Stomach (tissue), 4 donors: ENCODE results near the gene SPOCD1.

Experiments used
- EP300 ChIP-seq: sonication (generic); formaldehyde crosslinking; IDR thresholded peaks from one replicate; pipeline ENCODE4 v1.6.1; 2017; ENCODE audit warnings: antibody characterized with exemption
- POLR2A ChIP-seq, 4 donors: fragments of 450-650 bp; IDR thresholded peaks; one replicate each; pipeline ENCODE4 v1.6.1; 2016; ENCODE audit warnings: antibody characterized with exemption in 4 of 4, control low read depth in 2 of 4, mild to moderate bottlenecking in 1 of 4, moderate library complexity in 1 of 4
- POLR2AphosphoS5 ChIP-seq, 3 donors: sonication (generic); formaldehyde crosslinking; IDR thresholded peaks; one replicate each; pipeline ENCODE4 v1.6.1; 2016; ENCODE audit warnings: antibody characterized with exemption in 3 of 3
- TF ChIP-seq, protein P1 (sequence below), 7 experiments: fragments of 450-650 bp in 4 of 7; fragments of 200-600 bp in 3 of 7; sonication (generic) in 3 of 7; IDR thresholded peaks; one replicate each; pipeline ENCODE4 v1.5.1; 2016 to 2019; ENCODE audit warnings: antibody characterized with exemption in 7 of 7, control low read depth in 2 of 7, mild to moderate bottlenecking in 1 of 7

DNA sequence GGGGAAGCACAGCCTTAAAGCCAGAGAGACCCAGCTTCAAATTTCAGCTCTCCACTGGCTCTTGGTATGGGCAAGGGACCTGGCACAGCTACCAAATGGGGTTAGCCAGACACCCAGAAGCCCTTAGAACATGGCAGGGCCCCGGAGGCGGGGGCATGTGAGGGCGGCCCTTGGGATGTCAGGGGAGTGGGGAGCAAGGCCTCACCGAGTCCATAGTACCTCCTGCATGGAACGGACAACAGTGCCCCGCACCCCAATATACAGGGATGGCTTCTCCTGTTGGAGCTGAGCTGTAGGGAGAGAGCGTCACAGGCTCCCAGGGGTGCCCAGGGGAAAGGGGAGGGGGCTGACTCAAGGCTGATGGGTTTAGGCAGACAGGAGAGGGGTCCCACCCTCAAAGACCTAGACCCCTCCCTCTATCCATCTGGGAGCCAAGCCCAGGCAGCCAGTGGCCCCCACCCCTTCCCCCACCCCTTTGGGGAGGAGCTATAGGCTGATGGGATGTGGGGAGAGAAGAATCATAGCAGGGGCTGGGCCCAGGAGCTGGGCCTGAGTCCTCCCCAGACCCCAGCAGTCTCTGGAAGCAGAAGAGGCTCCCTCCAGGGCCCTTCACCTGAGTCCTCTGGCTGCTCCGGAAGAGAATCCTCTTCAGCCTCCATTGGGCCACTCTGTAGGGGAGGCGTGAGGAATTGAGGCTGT lies 16.5 kb downstream of the SPOCD1 start:
- TF ChIP-seq, protein P1, sequence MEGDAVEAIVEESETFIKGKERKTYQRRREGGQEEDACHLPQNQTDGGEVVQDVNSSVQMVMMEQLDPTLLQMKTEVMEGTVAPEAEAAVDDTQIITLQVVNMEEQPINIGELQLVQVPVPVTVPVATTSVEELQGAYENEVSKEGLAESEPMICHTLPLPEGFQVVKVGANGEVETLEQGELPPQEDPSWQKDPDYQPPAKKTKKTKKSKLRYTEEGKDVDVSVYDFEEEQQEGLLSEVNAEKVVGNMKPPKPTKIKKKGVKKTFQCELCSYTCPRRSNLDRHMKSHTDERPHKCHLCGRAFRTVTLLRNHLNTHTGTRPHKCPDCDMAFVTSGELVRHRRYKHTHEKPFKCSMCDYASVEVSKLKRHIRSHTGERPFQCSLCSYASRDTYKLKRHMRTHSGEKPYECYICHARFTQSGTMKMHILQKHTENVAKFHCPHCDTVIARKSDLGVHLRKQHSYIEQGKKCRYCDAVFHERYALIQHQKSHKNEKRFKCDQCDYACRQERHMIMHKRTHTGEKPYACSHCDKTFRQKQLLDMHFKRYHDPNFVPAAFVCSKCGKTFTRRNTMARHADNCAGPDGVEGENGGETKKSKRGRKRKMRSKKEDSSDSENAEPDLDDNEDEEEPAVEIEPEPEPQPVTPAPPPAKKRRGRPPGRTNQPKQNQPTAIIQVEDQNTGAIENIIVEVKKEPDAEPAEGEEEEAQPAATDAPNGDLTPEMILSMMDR (IDR thresholded peaks at IDR 0.05), result no peak
- TF ChIP-seq POLR2AphosphoS5 (IDR thresholded peaks at IDR 0.05) (no peak), EP300 (no peak), POLR2A (IDR thresholded peaks at IDR 0.05) (no peak)
